CD4-positive, alpha-beta memory T cell (primary cell): ENCODE data around the gene TMEM258. TPM values are rescaled to one million over a fixed set of nuclear protein-coding genes. Genes with fewer than 3 reads are reported as not detected.

Experiments used
- CTCF ChIA-PET: fragments of 350-600 bp; sonication (Branson Sonifier 250); formaldehyde crosslinking; loops from one replicate; lab custom pipeline; 2021; ENCODE audit warnings: inconsistent platforms; ENCODE audit not compliant: partially characterized antibody; lab: Charles Lee
- POLR2A ChIA-PET: fragments of 350-600 bp; sonication (Branson Sonifier 250); formaldehyde crosslinking; loops from one replicate; lab custom pipeline; 2021; ENCODE audit not compliant: partially characterized antibody; lab: Charles Lee
- DNase-seq, 5 donors: peaks; one replicate each; pipeline versions ENCODE4 v3.0.0 to v3.0.0-alpha.2; 2020 to 2022; ENCODE audit warnings: mixed read lengths in 1 of 5
- H3K27ac ChIP-seq: one replicate; pipeline ENCODE4 v1.7.0; 2013; ENCODE audit warnings: low read depth, low read length
- H3K27me3 ChIP-seq: 2 replicates; pipeline ENCODE4 v1.7.0; 2013; ENCODE audit warnings: mild to moderate bottlenecking, low read length, moderate library complexity; ENCODE audit not compliant: insufficient read depth
- H3K36me3 ChIP-seq: 2 replicates; pipeline ENCODE4 v1.7.0; 2013; ENCODE audit warnings: mild to moderate bottlenecking, low read length, moderate library complexity; ENCODE audit not compliant: insufficient read depth
- H3K4me1 ChIP-seq: 2 replicates; pipeline ENCODE4 v1.7.0; 2013; ENCODE audit warnings: mild to moderate bottlenecking, low read length, moderate library complexity; ENCODE audit not compliant: insufficient read depth
- H3K4me3 ChIP-seq, 2 donors: one replicate each; pipeline ENCODE4 v1.7.0; 2013; ENCODE audit warnings: low read length in 2 of 2, mild to moderate bottlenecking in 1 of 2
- H3K9me3 ChIP-seq, 2 donors: one replicate each; pipeline ENCODE4 v1.7.0; 2013; ENCODE audit warnings: low read length in 2 of 2, control low read depth in 1 of 2; ENCODE audit not compliant: control insufficient read depth in 1 of 2
- H3K27ac Mint-ChIP-seq, 7 donors: one replicate each; pipeline ENCODE4 v1.8.0; 2020 to 2021; ENCODE audit warnings: mixed read lengths in 7 of 7, mild to moderate bottlenecking in 6 of 7, inconsistent platforms in 3 of 7, moderate library complexity in 3 of 7
- H3K27me3 Mint-ChIP-seq, 2 donors: one replicate each; pipeline ENCODE4 v1.8.0; 2020 to 2021; ENCODE audit warnings: mixed read lengths in 2 of 2
- H3K36me3 Mint-ChIP-seq, 2 donors: one replicate each; pipeline ENCODE4 v1.8.0; 2020 to 2021; ENCODE audit warnings: mixed read lengths in 2 of 2, inconsistent platforms in 1 of 2, mild to moderate bottlenecking in 1 of 2
- H3K4me1 Mint-ChIP-seq, 4 donors: one replicate each; pipeline ENCODE4 v1.8.0; 2020 to 2021; ENCODE audit warnings: mixed read lengths in 4 of 4, mild to moderate bottlenecking in 1 of 4
- H3K4me3 Mint-ChIP-seq, 8 donors: one replicate each; pipeline ENCODE4 v1.8.0; 2020 to 2021; ENCODE audit warnings: mixed read lengths in 8 of 8, mild to moderate bottlenecking in 7 of 8, moderate library complexity in 6 of 8, inconsistent platforms in 3 of 8
- H3K9me3 Mint-ChIP-seq, 8 donors: one replicate each; pipeline ENCODE4 v1.8.0; 2020 to 2021; ENCODE audit warnings: mixed read lengths in 8 of 8, mild to moderate bottlenecking in 5 of 8, inconsistent platforms in 3 of 8, moderate library complexity in 1 of 8
- intact Hi-C: fragments of 100-400 bp; cut with micrococcal nuclease; formaldehyde crosslinking; loops from one replicate; pipeline ENCODE4 v1.15.1; 2023
- polyA plus RNA-seq, 2 donors: library from polyadenylated mRNA; unstranded; fragments of 300-500 nt; fragmentation: Illumina TruSeq; gene quantifications; one replicate each; pipeline ENCODE4 v1.2.3, GENCODE V29; 2021
- total RNA-seq, 2 experiments: library from RNA; stranded (reverse); gene quantifications; one replicate each; pipeline ENCODE4 v1.2.3, GENCODE V29; 2021

TMEM258 gene
- total and polyA plus RNA-seq, 4 experiments from 2014 or later, result 113 to 276 (median 152) TPM

- CTCF ChIA-PET, result interaction anchor here (1.2 to 3.5 kb wide), 5 partner anchors 7 to 303 kb away, joined by 3 to 27 read pairs (median 8); no protein-coding TSS in a partner anchor
- Mint-ChIP-seq H3K27ac (peak overlapping the region in 1 of 7 donors; percentile 47), H3K36me3 (peaks cover 0 to 3% of the 10 kb centered on the region in 2 donors), H3K27me3 (no peaks in the 10 kb centered on the region), H3K9me3 (no peaks in the 10 kb centered on the region), H3K4me1 (no peaks in the 10 kb centered on the region), H3K4me3 (no peak overlapping the region)
- no peaks in the 10 kb centered on the region for H3K36me3 ChIP-seq
- no peaks in the 10 kb centered on the region for H3K4me1 ChIP-seq
- H3K27me3 ChIP-seq, result no peaks in the 10 kb centered on the region
- H3K4me3 ChIP-seq, result no peak overlapping the region
- intact Hi-C loops, result no loop called here
- H3K27ac ChIP-seq, result no peak overlapping the region
- POLR2A ChIA-PET, result no interaction called here
- no peak for DNase-seq
- H3K9me3 ChIP-seq, result no peaks in the 10 kb centered on the region
Observed at GRCh38 chr11:61805146-61805545, 12.7 kb upstream of the TMEM258 start.

- Histone ChIP-seq H3K27ac (no peak overlapping the region), H3K27me3 (no peaks in the 10 kb centered on the region), H3K36me3 (no peaks in the 10 kb centered on the region), H3K4me1 (no peaks in the 10 kb centered on the region), H3K4me3 (no peak overlapping the region), H3K9me3 (no peaks in the 10 kb centered on the region)
- intact Hi-C loops, result no loop called here
- H3K36me3 Mint-ChIP-seq, result peaks cover 0 to 3% of the 10 kb centered on the region in 2 donors
- H3K4me3 Mint-ChIP-seq, result no peak overlapping the region
- H3K9me3 Mint-ChIP-seq, result no peaks in the 10 kb centered on the region
- no peak for DNase-seq
- H3K27me3 Mint-ChIP-seq, result no peaks in the 10 kb centered on the region
- no peaks in the 10 kb centered on the region for H3K4me1 Mint-ChIP-seq
- ChIA-PET POLR2A (interaction anchor here (1.2 kb wide), 1 partner anchor 11 kb away, joined by 5 read pairs; no protein-coding TSS in a partner anchor), CTCF (interaction anchor here (0.6 to 2.3 kb wide), 3 partner anchors 10 to 278 kb away, joined by 3 to 10 read pairs (median 4); no protein-coding TSS in a partner anchor)
- peak overlapping the region in 1 of 7 donors; percentile 24 for H3K27ac Mint-ChIP-seq
Observed at GRCh38 chr11:61803889-61804647, 11.7 kb upstream of the TMEM258 start.

GRCh38 chr11:61802605-61803004, 10.2 kb upstream of the TMEM258 start:
- DNase-seq, result no peak
- Mint-ChIP-seq H3K36me3 (peaks cover 0 to 3% of the 10 kb centered on the region in 2 donors), H3K27ac (no peak overlapping the region), H3K4me1 (no peaks in the 10 kb centered on the region), H3K9me3 (no peaks in the 10 kb centered on the region), H3K27me3 (no peaks in the 10 kb centered on the region), H3K4me3 (no peak overlapping the region)
- Histone ChIP-seq H3K27ac (no peak overlapping the region), H3K4me1 (peaks cover 1% of the 10 kb centered on the region), H3K9me3 (no peaks in the 10 kb centered on the region), H3K27me3 (no peaks in the 10 kb centered on the region), H3K4me3 (no peak overlapping the region), H3K36me3 (no peaks in the 10 kb centered on the region)
- ChIA-PET POLR2A (no interaction called here), CTCF (interaction anchor here (0.6 to 9.4 kb wide), 6 partner anchors 69 to 508 kb away, joined by 3 to 165 read pairs (median 8); no protein-coding TSS in a partner anchor)
- intact Hi-C loops, result no loop called here

GRCh38 chr11:61800331-61801281, 8.2 kb upstream of the TMEM258 start:
- Mint-ChIP-seq H3K27me3 (no peaks in the 10 kb centered on the region), H3K36me3 (peaks cover 0 to 7% of the 10 kb centered on the region in 2 donors), H3K9me3 (no peaks in the 10 kb centered on the region), H3K4me3 (no peak overlapping the region), H3K27ac (peak overlapping the region in 2 of 7 donors; percentile 3 to 69), H3K4me1 (peaks cover 2 to 6% (median 4%) of the 10 kb centered on the region in 4 donors)
- Histone ChIP-seq H3K9me3 (no peaks in the 10 kb centered on the region), H3K4me1 (peaks cover 5% of the 10 kb centered on the region), H3K27ac (no peak overlapping the region), H3K4me3 (no peak overlapping the region), H3K27me3 (no peaks in the 10 kb centered on the region), H3K36me3 (no peaks in the 10 kb centered on the region)
- intact Hi-C loops, result no loop called here
- ChIA-PET CTCF (interaction anchor here (1.0 to 9.4 kb wide), 7 partner anchors 15 to 510 kb away, joined by 4 to 165 read pairs (median 10); partner anchors contain the start of gene FADS1), POLR2A (no interaction called here)
- DNase-seq, result no peak

GRCh38 chr11:61799665-61800284, 7.4 kb upstream of the TMEM258 start:
- Mint-ChIP-seq H3K9me3 (no peaks in the 10 kb centered on the region), H3K4me1 (peaks cover 2 to 6% (median 4%) of the 10 kb centered on the region in 4 donors), H3K4me3 (no peak overlapping the region), H3K36me3 (peaks cover 0 to 7% of the 10 kb centered on the region in 2 donors), H3K27me3 (no peaks in the 10 kb centered on the region), H3K27ac (peak overlapping the region in 1 of 7 donors; percentile 15)
- H3K27ac ChIP-seq, result no peak overlapping the region
- H3K4me1 ChIP-seq, result peaks cover 5% of the 10 kb centered on the region
- H3K4me3 ChIP-seq, result no peak overlapping the region
- intact Hi-C loops, result no loop called here
- ChIA-PET POLR2A (no interaction called here), CTCF (interaction anchor here (0.5 to 10.0 kb wide), 9 partner anchors 7 to 401 kb away, joined by 3 to 169 read pairs (median 27); partner anchors contain the start of gene FADS1)
- DNase-seq, result no peak
- H3K27me3 ChIP-seq, result no peaks in the 10 kb centered on the region
- no peaks in the 10 kb centered on the region for H3K36me3 ChIP-seq
- H3K9me3 ChIP-seq, result no peaks in the 10 kb centered on the region

- H3K27ac ChIP-seq, result no peak overlapping the region
- intact Hi-C loops, result loop anchor here (1.0 kb wide), 8 partner anchors 18 to 581 kb away; no protein-coding TSS in a partner anchor
- no peaks in the 10 kb centered on the region for H3K9me3 ChIP-seq
- H3K36me3 ChIP-seq, result no peaks in the 10 kb centered on the region
- Mint-ChIP-seq H3K4me1 (peaks cover 3 to 22% (median 13%) of the 10 kb centered on the region in 4 donors), H3K4me3 (no peak overlapping the region), H3K27ac (peak overlapping the region in 6 of 7 donors; percentile 8 to 78 (median 20)), H3K9me3 (no peaks in the 10 kb centered on the region), H3K36me3 (peaks cover 0 to 12% of the 10 kb centered on the region in 2 donors), H3K27me3 (no peaks in the 10 kb centered on the region)
- ChIA-PET POLR2A (interaction anchor here (0.5 to 2.6 kb wide), 12 partner anchors 10 to 311 kb away, joined by 3 to 21 read pairs (median 5); partner anchors contain the start of gene FADS1), CTCF (interaction anchor here (0.6 to 10.0 kb wide), 38 partner anchors 10 to 1348 kb away, joined by 3 to 169 read pairs (median 6); partner anchors contain the start of genes FADS1 and FADS2)
- peaks cover 15% of the 10 kb centered on the region for H3K4me1 ChIP-seq
- DNase-seq, result peak; percentile 67 to 77 (median 73)
- H3K27me3 ChIP-seq, result no peaks in the 10 kb centered on the region
- H3K4me3 ChIP-seq, result no peak overlapping the region
Observed at GRCh38 chr11:61797263-61797944, 5.0 kb upstream of the TMEM258 start.
